C4-2B (cell line): Measurements from ENCODE around the gene TTC28.

ENCODE experiments used
- CTCF ChIP-seq: fragments of 450-650 bp; conservative IDR thresholded peaks from 2 replicates; pipeline ENCODE4 v1.5.1; 2017; ENCODE audit warnings: mild to moderate bottlenecking
- ZFX ChIP-seq: fragments of 450-650 bp; IDR thresholded peaks from 2 replicates; pipeline ENCODE4 v1.6.1; 2017

DNA sequence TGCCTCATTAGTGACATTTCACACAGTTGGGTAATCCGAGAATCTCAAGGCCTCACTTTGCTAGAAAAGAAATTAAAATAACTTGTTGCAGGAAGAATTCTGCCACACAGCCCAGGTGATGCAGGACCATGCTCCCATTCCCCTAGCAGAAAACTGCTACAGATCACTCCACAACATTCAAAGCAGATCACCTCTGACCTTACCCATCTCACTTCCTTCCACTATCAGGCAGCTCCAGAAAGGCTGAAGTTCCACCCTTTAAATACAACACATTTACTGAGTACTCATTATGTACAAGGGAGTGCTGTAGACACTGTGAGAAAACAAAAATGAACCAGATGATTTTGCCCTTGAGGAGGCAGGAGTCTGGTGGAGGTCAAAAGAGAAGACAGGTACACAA, 231.0 kb downstream of the TTC28 start:
- TF ChIP-seq CTCF (no peak), ZFX (no peak)
